ENCODE data around the gene TASOR.

DNA sequence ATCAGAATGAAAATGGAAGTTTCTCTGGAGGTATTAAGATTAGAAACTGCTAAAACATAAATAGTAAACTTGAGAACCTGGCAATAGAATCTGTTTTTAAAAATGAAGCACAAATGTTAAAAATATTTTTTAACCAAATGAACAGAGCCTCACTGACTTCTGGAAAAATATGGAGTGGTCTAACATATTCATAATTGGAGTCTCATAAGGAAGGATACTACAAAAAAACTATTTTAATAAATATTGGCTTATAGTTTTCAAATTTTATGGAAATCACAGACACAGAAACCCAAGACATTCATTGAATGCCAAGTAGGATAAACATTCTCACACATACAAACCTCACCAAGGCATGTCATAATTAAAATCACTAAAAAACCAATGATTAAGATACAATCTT lies 23.6 kb upstream of the TASOR start:
- TF ChIP-seq POLR2AphosphoS5 (IDR thresholded peaks at IDR 0.05; ENCODE audit: low read depth, low read length) (no peak), POLR2A (IDR thresholded peaks at IDR 0.05; ENCODE audit: low read depth, low read length) (no peak), TAF1 (IDR thresholded peaks at IDR 0.05; ENCODE audit: borderline replicate concordance, low read depth, low read length) (no peak)

All from GM12892 (cell line).